Stimulated activated CD8-positive, alpha-beta memory T cell treated with anti-CD3 and anti-CD28 coated beads, Interleukin-15, amount 100 ng/mL, for 24 hours (primary cell): ENCODE measurements around the gene TYRO3.

Experiments
- DNase-seq: peaks from one replicate; pipeline ENCODE4 v3.0.0-alpha.2; 2020; ENCODE audit warnings: low read depth

TYRO3 gene

GRCh38 chr15:41558400-41559238, at the start of gene TYRO3:
Gene TYRO3, plus strand, starts transcription at chr15:41559212. Its CDS starts 46 bp downstream, at chr15:41559258.
- peak; percentile 37 for DNase-seq

- DNase-seq, result no peak
These were observed 48.3 kb upstream of the TYRO3 start for GRCh38 chr15:41510728-41511127.

GRCh38 chr15:41511331-41511898, 47.6 kb upstream of the TYRO3 start:
- no peak for DNase-seq

DNA sequence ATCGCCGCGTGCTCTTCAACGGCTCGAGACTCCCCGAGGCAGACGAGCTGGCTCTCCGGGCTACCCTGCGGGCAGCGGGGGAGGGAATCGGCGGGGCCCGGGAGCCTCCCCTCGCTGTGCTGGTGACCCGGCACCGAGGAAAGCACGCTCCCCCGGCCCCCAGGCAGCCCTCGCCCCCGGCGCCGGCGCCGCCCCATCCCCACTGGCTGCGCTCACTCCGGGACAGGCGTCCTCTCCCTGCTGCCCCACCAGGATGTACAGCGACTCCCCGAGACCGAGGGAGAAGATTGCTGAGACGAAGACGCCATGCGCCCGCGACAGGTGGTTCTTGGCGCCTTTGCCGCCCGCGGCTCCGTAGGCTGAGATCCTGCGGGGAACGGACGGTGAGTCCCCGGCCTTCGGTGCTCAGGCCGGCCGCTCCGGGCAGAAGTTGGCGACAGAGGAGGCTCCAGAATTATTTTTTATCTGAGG, 47.1 kb upstream of the TYRO3 start:
- DNase-seq, result no peak

DNA sequence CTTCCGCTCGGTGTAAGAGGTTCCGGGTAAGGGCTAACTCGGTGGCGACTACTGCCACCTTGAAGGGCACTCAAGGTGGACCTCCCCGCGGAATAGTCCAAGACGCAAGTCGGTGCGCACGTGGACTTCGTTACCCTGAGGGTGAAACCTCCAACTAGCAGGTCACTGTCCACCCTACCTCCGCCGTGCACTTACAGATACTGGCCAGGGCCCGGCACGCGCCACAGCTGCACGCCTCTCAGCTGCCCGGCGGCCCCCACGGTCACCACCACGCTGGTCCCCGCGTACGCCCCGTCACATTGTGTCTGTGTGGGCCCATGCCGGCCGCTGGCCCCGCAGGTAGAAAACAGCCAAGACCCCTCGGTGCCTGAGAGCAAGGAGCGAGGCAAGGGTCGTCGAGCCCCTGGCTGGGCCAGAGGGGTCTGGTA, 46.5 kb upstream of the TYRO3 start:
- no peak for DNase-seq

DNA sequence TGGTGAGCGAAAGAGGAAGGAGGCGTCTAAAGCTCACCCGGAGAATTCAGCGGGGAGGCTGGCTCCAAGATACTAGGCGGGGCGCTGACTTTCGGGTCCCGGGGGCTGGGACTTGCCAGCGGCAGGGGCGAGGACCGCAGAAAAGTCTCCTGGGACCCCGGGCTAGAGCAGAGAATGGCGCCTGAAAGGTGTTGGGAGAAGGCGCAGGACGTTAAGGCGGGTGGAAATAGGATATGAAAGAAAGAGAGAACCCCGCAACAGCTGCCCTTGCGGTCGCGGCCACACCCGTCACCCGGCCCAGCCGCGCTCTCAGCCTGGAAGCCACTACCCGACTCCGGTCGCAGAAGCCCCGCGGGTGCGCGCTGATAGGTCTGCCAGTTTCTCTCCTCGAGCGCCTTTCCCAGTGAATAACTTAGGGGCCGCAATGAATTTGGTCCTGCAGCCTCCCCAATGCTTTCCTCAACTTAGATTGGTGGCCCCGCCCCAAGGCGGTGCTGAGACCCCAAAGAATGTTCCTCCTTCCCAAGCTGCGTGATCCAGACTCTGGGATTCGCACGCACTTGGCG, 46.0 kb upstream of the TYRO3 start:
- DNase-seq, result no peak

DNA sequence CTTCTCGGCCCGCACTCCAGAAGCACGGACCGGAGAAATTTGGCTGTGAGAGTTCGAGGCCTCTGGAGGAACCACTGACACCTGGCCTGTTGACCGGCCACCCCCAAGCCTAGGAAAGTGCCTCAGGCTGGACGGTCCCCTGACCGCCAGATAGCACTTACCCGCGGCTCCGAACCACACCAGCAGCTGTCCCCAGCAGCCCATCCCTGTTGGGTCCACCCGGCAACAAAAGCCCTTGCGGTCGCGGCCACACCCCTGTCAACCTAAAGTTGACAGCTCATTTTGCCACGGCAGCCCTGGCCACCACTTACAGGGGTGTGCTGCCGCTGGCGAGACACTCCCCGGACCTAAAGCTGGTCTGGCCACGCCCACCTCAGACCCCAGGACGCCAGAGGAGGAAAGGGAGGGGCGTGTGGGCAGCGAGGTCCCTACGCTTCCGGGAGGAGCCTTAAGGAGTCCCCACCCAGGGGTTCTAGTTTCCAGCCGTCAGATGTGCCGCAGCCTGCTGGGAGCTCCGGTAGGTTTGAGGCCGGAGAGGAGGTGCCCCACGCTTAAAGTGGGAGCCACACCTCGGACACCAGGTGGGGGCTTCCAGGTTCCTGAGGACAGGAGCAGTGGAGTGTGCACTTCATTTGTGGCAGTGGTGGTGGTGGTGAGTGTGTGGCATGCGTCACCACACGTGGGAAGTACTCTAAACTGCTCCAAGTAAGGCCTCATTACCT, 45.3 kb upstream of the TYRO3 start, which contains the start of gene LTK:
LTK (minus strand) TSS at position 322 of the 722 bp plus-strand sequence; CDS start at position 204, 118 bp downstream.
- no peak for DNase-seq

DNA sequence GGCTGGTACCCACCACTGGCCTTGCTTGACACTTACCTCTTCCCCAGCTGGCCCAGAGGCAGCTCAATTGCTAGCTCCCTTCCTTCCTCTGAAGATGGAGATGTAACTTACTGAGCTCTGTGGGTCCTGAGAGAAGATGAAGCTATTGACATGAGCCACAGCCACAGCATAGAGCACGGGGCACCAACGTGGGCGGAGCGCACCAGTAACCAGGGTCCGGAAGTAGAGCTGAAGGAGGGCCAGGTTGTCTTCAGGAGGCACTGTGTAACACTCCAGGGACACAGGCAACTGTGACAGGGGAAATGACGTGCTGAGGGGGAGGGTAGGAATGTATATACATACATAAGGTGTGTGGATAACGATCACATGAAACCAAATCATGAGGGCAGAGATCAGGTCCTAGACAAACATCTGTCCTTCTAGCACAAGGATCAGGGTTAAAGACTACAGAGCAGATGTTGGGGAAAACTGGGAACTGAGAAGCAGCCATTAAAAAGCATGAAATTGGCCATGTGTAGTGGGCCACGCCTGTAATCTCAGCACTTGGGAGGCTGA, 41.0 kb upstream of the TYRO3 start:
- DNase-seq, result no peak

DNA sequence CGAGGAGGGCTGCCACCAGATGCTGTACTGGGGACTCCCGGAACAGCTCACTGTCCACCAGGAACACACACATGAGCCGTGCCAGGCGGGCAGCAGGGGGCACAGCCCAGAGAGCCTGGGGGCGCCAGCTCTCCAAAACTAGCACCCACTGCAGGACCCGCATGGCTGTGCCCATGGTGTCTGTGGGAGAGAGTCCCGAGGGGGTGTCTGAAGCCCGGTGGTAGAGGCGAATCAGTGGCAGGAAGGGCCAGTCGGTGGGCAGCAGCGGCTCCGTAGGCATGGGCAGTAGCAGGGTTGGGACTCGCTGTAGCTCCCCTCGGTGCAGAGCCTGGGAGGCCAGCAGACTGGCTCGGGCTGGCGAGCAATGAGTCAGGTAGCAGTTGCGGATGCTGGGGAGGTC, 38.4 kb upstream of the TYRO3 start:
- DNase-seq, result no peak

GRCh38 chr15:41521614-41522013, 37.4 kb upstream of the TYRO3 start:
- DNase-seq, result no peak

DNA sequence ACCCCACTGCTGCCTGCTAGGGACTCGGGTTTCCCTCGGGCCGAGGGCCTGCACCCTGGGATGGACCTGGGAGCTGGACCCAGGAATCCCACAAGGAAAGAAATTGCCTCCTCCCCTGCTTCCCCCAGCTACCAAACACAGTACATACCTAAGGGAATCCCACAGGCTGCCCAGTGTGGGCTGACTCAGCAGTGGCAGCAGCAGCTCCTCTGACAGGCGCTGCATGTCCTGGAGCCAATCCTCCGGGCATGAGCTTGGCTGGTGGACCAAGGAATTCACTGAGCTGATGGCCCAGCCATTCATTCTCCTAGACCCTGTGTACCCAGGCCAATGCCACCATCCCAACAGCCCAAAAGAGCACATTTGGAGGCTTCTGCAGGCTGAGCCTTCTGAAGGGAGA, 35.9 kb upstream of the TYRO3 start:
- DNase-seq, result no peak

DNA sequence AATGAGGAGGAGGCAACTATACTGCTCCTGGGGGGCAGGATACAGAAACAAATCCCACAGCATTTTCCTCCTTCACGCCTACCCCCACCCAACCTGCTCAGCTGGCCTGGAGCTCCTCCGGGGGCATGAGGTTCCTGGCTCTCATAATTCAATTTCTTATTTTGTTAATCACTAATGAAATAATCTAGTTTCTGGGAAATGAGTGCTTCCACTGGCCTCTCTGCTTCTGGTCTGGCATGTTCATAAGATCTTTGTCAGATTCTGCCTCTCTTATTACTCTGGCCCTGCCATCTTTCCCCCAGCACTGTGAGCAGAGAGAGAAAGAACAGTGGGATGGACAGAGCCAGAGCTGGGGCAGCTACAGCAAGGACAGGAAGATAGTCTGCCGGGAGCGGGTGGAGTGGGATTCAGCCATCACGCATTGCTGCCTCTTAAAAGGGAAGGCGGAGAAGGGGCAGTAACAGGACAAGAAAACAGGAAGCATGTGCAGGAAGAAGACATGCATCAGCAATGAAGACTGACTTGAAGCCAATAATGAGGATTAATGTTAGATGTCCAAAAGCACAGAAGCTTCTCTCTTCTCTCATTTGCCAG, 28.6 kb upstream of the TYRO3 start:
- no peak for DNase-seq

- no peak for DNase-seq
These were observed 23.5 kb upstream of the TYRO3 start for GRCh38 chr15:41535544-41535943.

DNA sequence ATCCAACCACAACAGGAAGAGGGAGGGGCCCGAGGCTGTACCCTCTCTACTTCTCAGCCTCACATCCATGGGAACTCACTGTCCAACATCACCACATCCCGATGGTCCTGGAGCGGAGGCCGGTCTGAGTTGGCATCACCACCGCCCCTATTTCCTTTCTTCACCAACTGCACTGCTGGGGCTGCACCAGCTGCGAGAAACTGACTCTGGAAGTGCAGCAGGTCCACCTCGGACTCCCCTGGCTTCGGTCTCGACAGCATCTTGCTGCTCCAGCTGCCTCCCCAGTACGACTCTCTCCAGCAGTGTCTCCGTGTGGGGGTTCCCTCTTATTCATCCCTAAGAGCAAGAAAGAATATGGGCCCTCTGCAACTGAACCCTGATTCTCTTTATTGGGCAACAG, 22.1 kb upstream of the TYRO3 start:
- DNase-seq, result no peak

DNA sequence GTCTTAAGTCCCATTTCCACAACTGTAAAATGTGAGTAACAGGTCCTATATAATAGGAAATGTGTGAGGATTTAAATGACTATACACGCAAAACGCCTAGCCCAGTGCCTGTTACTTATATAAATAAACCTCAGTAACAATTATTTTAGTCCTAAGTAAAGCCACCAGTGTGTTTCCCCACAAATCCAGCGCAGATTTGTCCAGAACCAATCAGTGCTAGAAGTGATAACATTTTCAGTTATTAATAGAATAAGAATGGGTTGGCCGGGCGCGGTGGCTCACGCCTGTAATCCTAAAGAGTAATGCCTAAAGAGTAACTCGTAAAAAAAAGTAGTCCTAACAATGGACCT, 15.5 kb upstream of the TYRO3 start:
- DNase-seq, result no peak

DNA sequence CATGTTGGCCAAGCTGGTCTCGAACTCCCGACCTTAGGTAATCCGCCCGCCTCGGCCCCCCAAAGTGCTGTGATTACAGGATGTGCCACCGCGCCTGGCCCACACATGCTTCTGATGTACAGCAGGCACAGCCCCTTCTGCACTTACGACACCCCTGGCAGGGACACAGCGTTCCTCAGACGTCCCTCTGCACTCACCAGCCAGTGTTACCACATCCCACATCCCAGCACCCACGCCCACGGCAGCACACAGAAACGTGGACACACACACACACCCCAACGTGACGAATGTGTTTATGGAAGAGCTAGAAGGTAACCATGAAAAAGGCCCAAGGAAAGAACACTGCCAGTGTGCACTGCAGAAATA, 14.4 kb upstream of the TYRO3 start:
- no peak for DNase-seq

- no peak for DNase-seq
These were observed 13.8 kb upstream of the TYRO3 start for GRCh38 chr15:41545218-41545617.

DNA sequence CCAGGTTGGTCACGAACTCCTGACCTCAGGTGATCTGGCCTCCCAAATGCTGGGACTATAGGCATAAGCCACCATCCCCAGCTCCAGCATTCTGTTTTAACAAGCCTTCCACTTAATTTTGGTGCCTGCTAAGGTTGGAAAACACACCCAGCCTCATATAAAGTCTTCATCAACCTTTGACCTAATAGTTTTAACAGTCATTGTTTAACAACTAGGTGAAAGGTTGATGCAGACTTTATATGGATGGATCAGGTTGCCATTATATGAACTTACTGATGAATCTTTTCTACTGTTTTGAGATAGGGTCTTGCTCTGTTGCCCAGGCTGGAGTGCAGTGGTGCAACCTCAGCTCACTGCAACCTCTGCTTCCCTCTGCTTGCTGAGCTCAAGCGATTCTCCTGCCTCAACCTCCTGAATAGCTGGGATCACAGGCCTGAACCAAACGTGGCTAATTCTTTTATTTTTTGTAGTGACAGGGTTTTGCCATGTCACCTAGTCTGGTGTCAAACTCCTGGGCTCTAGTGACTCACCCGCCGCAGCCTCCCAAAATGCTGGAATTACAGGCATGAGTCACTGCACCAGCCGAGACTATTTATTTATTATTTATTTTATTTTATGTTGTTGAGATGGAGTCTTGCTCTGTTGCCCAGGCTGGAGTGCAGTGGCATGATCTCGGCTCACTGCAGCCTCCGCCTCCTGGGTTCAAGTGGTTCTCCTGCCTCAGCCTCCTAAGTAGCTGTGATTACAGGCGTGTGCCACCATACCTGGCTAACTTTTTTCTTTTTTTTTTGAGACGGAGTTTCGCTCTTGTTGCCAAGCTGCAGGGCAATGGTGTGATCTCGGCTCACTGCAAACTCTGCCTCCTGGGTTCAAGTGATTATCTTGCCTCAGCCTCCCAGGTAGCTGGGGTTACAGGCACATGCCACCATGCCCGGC, 11.9 kb upstream of the TYRO3 start:
- no peak for DNase-seq

- DNase-seq, result no peak
These were observed 8.8 kb upstream of the TYRO3 start for GRCh38 chr15:41550066-41550775.

DNA sequence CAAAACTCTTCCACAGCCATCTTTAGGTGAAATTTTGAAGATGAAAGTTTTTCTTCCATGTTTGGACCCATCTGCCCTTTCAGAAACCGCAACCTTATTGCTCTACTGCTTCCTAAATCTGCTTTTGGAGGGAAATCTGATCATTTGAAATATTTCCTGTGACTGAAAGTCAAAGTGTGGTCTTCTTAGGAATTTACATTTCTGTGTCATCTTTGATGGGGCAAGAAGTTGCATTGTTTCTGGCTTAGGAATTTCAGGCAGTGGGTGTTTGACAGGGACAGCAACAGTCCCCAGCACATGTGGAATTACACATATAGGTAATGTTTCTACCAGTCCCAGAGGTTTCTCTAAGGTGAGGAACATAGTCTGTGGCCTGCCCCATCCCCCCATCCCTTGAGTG, 5.3 kb upstream of the TYRO3 start:
- DNase-seq, result no peak
